ENCODE measurements around the gene C11orf21. TPM values are rescaled to one million over a fixed set of nuclear protein-coding genes. Genes with fewer than 3 reads are reported as not detected.

The C11orf21 gene
- total RNA-seq, 1 donor: not detected

- no peak overlapping the region for H3K4me3 ChIP-seq (ENCODE audit: low read depth, low read length)
- DNase-seq (ENCODE audit: low read depth): no peak
- no peak for TF ChIP-seq CTCF (IDR thresholded peaks at IDR 0.05; ENCODE audit: insufficient read depth, low read depth, low read length)
Observed at GRCh38 chr11:2329551-2329950, 27.8 kb upstream of the C11orf21 start.

GRCh38 chr11:2328656-2329354 is 27.1 kb upstream of the C11orf21 start:
- no peak overlapping the region for H3K4me3 ChIP-seq (ENCODE audit: low read depth, low read length)
- no peak for DNase-seq (ENCODE audit: low read depth)
- no peak for TF ChIP-seq CTCF (IDR thresholded peaks at IDR 0.05; ENCODE audit: insufficient read depth, low read depth, low read length)

GRCh38 chr11:2328021-2328420 is 26.3 kb upstream of the C11orf21 start:
- no peak for TF ChIP-seq CTCF (IDR thresholded peaks at IDR 0.05; ENCODE audit: insufficient read depth, low read depth, low read length)
- no peak for DNase-seq (ENCODE audit: low read depth)
- H3K4me3 ChIP-seq (ENCODE audit: low read depth, low read length): no peak overlapping the region

- no peak overlapping the region for H3K4me3 ChIP-seq (ENCODE audit: low read depth, low read length)
- DNase-seq (ENCODE audit: low read depth): no peak
- no peak for TF ChIP-seq CTCF (IDR thresholded peaks at IDR 0.05; ENCODE audit: insufficient read depth, low read depth, low read length)
Observed at GRCh38 chr11:2327032-2327431, 25.3 kb upstream of the C11orf21 start.

- no peak for TF ChIP-seq CTCF (IDR thresholded peaks at IDR 0.05; ENCODE audit: insufficient read depth, low read depth, low read length)
- peak; percentile 13 for DNase-seq (ENCODE audit: low read depth)
- H3K4me3 ChIP-seq (ENCODE audit: low read depth, low read length): no peak overlapping the region
Observed at GRCh38 chr11:2325719-2326118, 24.0 kb upstream of the C11orf21 start.

- no peak overlapping the region for H3K4me3 ChIP-seq (ENCODE audit: low read depth, low read length)
- DNase-seq (ENCODE audit: low read depth): no peak
- no peak for TF ChIP-seq CTCF (IDR thresholded peaks at IDR 0.05; ENCODE audit: insufficient read depth, low read depth, low read length)
Observed at GRCh38 chr11:2325123-2325522, 23.4 kb upstream of the C11orf21 start.

GRCh38 chr11:2321311-2321683 is 19.6 kb upstream of the C11orf21 start:
- DNase-seq (ENCODE audit: low read depth): no peak
- no peak for TF ChIP-seq CTCF (IDR thresholded peaks at IDR 0.05; ENCODE audit: insufficient read depth, low read depth, low read length)
- no peak overlapping the region for H3K4me3 ChIP-seq (ENCODE audit: low read depth, low read length)

Measured in fibroblast of villous mesenchyme (primary cell).